HG03432 (cell line): ENCODE results near the gene BCAM.

Experiments
- ATAC-seq: cut with Tn5 transposase; IDR thresholded peaks from one replicate; pipeline ENCODE4 v1.9.1; 2021; ENCODE audit warnings: mild to moderate bottlenecking, moderate library complexity; ENCODE audit not compliant: unreplicated experiment

BCAM gene

GRCh38 chr19:44789943-44790483 lies 18.9 kb upstream of the BCAM start:
- ATAC-seq, result no peak

GRCh38 chr19:44792281-44792680 lies 16.6 kb upstream of the BCAM start:
- no peak for ATAC-seq

DNA sequence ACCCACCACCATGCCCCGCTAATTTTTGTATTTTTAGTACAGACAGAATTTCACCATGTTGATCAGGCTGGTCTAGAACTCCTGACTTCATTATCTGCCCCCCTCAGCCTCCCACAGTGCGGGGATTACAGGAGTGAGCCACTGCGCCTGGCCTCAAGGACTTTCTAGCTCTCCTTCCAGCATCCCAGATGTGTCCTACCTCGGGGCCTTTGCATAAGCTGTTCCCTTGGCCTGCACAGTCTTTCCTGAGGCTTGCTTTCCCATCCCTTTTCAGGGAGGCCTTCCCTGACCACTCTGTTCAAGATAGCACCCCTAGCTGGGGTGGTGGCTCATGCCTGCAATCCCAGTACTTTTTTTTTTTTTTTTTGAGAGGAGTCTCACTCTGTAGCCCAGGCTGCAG lies 14.3 kb upstream of the BCAM start:
- no peak for ATAC-seq

GRCh38 chr19:44795398-44795987 lies 13.4 kb upstream of the BCAM start:
- no peak for ATAC-seq

- no peak for ATAC-seq
Measured at GRCh38 chr19:44796701-44797115, 12.2 kb upstream of the BCAM start.

DNA sequence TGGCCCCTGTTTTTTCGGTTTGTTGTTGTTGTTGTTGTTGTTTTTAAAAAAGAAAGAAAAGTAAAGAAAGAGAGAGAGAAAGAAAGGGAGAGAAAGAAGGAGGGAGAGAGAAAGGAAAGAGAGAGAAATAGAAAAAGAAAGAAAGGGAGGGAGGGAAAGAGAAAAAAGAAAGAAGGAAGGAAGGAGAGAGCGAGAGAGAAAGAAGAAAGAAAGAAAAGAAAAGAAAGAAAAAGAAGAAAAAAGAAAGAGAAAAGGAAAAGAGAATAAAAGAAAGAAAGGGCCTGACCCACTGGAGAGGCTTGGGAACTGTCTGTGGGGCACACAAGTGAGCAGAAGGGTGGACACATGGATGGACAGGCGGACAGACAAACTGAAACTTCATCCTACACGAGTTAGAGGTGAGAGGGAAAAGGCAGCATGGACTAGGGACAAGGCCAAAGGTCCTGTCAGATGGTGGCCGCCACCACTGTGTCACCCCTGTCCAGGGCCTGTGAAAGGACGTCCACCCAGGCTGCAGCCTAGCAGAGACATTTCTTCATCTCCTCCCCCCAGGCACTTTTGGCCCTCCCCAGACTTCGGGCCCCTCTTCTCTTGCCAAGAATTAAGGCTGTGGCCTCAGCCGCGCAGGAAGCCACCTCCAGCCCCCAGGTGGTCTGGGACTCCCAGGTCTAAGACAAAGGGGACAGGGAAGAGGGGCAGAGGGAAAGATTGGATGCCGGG lies 9.1 kb upstream of the BCAM start:
- ATAC-seq, result no peak

DNA sequence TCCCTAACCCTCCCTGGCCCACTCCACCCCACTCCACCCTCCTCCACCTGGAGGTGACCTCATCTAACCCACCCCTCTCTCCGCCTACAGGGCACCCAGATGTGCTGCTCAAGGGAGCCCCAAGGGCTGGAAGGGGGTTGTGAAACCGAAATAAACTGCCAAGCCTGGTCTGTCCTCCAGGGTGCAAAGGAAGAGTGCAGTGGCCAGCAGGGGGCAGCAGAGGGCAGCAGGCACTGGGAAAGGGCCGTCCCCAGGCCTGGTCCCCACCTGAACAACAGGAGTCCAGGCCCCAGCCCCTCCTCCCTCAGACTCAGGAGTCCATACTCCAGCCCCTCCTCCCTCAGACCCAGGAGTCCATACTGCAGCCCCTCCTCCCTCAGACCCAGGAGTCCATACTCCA lies 8.4 kb upstream of the BCAM start:
- ATAC-seq, result peak; percentile 60

- ATAC-seq, result no peak
Measured at GRCh38 chr19:44803442-44804428, 5.2 kb upstream of the BCAM start.

DNA sequence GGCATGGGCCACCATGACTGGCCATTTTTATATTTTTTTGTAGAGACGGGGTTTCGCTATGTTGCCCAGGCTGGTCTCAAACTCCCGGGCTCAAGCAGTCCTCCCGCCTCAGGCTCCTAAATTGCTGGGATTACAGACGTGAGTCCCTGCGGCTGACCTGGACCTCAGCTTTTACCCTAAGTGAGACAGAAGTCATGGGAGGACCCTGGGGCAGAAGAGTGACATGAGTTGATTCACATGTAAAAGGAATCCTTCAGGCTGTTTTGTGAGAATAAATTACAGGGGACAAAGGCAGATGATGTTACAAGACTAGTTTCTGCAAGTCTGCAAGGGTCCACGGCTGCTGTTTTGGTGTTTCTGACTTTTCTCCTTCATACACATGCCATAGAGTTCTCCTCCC lies 2.6 kb upstream of the BCAM start:
- no peak for ATAC-seq

- ATAC-seq, result no peak
Measured at GRCh38 chr19:44807162-44807561, 1.7 kb upstream of the BCAM start.

GRCh38 chr19:44807652-44808462 lies 1.0 kb upstream of the BCAM start:
- no peak for ATAC-seq

GRCh38 chr19:44809577-44810233 lies 802 bp downstream of the BCAM start:
- ATAC-seq, result no peak

DNA sequence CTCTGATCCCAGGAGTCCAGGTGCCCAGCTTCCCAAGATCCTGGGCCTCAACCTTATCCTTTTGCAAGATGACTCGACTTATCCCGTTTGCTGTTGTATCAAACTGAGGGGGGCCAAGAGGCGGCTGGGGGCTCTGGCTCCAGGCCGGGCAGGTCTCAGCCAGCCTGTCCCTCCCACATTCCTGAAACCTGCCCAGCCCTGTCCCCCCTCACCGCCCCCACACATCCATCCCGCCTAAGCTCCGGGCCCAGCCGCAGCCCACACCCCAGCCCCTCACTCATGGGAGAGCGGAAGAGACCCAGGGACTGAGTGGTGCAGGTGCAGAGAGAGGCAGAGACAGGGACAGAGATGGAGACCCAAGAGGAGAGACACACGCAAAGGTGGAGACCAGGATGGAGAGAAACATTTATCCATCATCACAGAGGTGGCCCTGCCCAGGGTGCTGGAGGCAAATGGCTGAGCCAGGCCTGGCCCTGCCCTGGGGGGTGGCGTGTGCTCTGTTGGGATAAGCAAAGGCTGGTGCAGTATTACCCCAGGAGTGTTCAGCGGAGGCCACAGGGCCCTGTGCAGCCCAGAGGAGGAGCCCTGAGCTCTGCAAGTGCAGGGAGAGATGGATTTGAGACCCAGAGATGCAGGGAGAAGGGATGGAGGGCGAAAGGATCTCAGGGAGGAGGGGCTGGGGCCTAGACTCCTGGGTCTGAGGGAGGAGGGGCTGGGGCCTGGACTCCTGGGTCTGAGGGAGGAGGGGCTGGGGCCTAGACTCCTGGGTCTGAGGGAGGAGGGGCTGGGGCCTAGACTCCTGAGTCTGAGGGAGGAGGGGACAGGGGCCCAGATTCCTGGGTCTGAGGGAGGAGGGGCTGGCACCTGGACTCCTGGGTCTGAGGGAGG lies 1.6 kb downstream of the BCAM start:
- no peak for ATAC-seq

- ATAC-seq, result no peak
Measured at GRCh38 chr19:44811122-44811419, 2.2 kb downstream of the BCAM start.

GRCh38 chr19:44812142-44812718 lies 3.3 kb downstream of the BCAM start:
- ATAC-seq, result no peak

GRCh38 chr19:44813070-44813840 lies 4.4 kb downstream of the BCAM start:
- no peak for ATAC-seq

- ATAC-seq, result no peak
Measured at GRCh38 chr19:44813841-44814470, 5.1 kb downstream of the BCAM start.

DNA sequence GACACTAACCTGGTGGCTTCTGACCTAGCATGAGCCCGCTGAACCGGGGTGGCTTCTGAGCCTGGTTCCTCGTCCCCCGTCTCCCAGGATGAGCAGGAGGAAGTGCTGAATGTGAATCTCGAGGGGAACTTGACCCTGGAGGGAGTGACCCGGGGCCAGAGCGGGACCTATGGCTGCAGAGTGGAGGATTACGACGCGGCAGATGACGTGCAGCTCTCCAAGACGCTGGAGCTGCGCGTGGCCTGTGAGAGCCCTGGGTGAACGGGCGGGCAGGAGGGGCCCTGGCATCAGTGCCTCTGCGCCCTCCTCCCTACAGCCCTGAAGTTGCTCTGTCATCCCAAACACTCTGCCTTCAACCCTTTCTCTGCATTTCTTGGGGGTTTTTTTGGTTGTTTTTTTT lies 5.6 kb downstream of the BCAM start:
- no peak for ATAC-seq
